ENCODE results near the gene CASS4. TPM values are rescaled to one million over a fixed set of nuclear protein-coding genes. Genes with fewer than 3 reads are reported as not detected.
"Not testable (repeated sequence)": the region's sequence is repeated elsewhere in the genome, so short reads cannot be mapped to it uniquely, and the experiment has no call there.

CASS4 gene
- total RNA-seq, 2 donors from 2014 or later = 7.1 to 18.6 TPM

DNA sequence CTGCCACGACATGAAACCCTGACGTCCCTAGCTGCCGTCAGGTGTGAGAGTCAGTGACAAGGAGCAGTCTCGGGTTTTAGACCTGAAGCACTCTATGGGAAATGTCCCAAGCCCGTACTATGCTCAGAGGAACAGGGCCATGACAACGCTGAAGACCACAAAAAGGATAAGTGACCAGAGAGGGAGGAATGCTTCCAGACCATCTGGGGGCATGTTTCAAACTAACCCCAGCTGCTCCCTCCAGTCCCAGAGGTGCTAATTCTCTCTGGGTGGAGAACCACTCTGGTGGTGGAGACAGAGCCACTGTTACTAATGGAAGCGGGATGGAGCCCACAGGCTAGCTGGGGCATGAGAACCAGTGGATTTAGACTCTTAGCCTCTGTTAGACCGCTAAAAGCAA, 28.7 kb upstream of the CASS4 start:
- H3K4me3 Mint-ChIP-seq = no peak overlapping the region
- ATAC-seq = no peak
- no peaks in the 10 kb centered on the region for H3K27me3 Mint-ChIP-seq
- DNase-seq = no peak
- peaks cover 3% of the 10 kb centered on the region for H3K36me3 Mint-ChIP-seq (ENCODE audit: low read depth)
- peaks cover 4% of the 10 kb centered on the region for H3K4me1 Mint-ChIP-seq
- no peak overlapping the region for H3K27ac Mint-ChIP-seq
- H3K9me3 ChIP-seq (ENCODE audit: control insufficient read depth, low read length, poor library complexity, severe bottlenecking) = no peaks in the 10 kb centered on the region

DNA sequence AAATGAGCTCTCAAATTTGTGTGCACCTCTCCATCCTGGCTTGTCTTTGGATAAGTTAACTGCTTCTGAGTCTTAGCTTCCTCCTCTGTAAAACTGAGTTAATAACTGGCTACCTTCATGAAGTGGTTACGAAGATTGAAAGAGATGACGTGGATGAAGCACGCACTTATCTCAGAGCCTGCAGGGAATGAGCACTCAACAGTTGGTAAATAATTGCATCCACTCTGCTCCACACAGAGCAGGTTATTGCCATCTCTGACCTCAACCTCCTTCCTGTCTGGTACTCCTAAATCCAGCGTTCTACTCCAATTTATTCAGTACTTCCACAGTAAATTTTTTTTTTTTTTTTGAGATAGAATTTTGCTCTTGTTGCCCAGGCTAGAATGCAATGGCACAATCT, 26.9 kb upstream of the CASS4 start:
- no peak overlapping the region for H3K4me3 Mint-ChIP-seq
- no peaks in the 10 kb centered on the region for H3K9me3 ChIP-seq (ENCODE audit: control insufficient read depth, low read length, poor library complexity, severe bottlenecking)
- DNase-seq (no peak), ATAC-seq (no peak)
- H3K4me1 Mint-ChIP-seq = peaks cover 10% of the 10 kb centered on the region
- H3K36me3 Mint-ChIP-seq (ENCODE audit: low read depth) = peaks cover 9% of the 10 kb centered on the region
- H3K27ac Mint-ChIP-seq = no peak overlapping the region
- H3K27me3 Mint-ChIP-seq = no peaks in the 10 kb centered on the region

DNA sequence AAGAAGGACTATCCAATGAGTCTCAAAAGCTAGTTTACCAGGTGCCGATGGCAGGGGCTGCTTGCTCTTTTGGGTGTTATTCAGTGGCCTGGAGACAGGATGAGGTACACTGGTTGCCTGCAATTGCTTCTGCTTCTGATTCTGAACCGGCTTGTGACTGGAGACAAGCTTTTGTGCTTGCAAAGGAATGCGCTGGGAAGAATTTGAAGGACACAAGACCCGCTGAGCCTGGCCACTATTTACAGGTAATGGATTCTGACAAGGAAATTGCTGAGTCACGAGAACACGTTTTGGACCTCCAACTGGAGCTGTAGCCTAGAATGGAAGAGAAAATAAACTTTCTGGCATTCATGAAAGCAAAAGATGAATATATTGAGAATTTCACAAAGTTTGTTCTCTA, 25.8 kb upstream of the CASS4 start:
- Mint-ChIP-seq H3K27me3 (no peaks in the 10 kb centered on the region), H3K4me1 (peaks cover 13% of the 10 kb centered on the region), H3K4me3 (no peak overlapping the region), H3K27ac (peak overlapping the region; percentile 70), H3K36me3 (ENCODE audit: low read depth) (peaks cover 9% of the 10 kb centered on the region)
- DNase-seq (no peak), ATAC-seq (no peak)
- no peaks in the 10 kb centered on the region for H3K9me3 ChIP-seq (ENCODE audit: control insufficient read depth, low read length, poor library complexity, severe bottlenecking)

DNA sequence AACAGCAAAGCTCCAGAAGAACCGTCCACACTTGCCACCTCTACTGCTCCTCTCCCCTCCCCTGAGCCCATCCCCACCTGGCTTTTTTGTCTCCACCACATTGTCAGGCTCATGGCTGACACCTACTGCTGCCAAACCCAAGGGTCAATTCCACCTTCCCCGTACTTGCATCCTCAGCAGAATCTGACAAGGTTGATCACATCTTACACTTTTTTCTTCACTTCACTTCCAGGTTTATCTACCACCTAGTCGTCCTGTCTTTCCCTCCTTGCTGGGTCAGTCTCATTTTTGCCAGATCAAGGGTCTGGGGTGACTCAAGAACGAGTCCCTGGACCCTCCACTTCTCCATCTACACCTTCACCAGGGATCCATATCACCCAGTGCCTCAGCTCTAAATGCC, 23.2 kb upstream of the CASS4 start:
- H3K4me3 Mint-ChIP-seq = no peak overlapping the region
- ATAC-seq (no peak), DNase-seq (no peak)
- no peaks in the 10 kb centered on the region for H3K27me3 Mint-ChIP-seq
- H3K36me3 Mint-ChIP-seq (ENCODE audit: low read depth) = peaks cover 9% of the 10 kb centered on the region
- peaks cover 15% of the 10 kb centered on the region for H3K4me1 Mint-ChIP-seq
- H3K27ac Mint-ChIP-seq = no peak overlapping the region
- no peaks in the 10 kb centered on the region for H3K9me3 ChIP-seq (ENCODE audit: control insufficient read depth, low read length, poor library complexity, severe bottlenecking)

DNA sequence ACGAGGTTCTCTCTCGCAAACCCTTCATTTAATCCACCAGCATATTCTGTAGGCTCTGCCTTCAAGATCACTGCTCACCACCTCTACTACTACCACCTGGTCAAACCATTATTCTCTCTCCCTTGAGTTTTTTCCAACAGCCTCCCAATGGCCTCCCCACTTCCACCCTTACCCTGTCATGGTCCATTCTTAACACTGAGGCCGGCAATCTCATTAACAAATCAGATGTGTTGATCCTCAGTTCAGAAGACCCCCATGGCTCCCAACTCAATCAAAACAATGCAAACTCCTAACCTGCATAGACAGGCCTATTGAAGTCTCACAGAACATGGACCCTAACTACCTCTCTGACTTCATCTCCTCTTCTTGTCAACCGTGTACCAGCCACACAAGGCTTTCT, 22.3 kb upstream of the CASS4 start:
- H3K27me3 Mint-ChIP-seq = no peaks in the 10 kb centered on the region
- DNase-seq (no peak), ATAC-seq (no peak)
- no peaks in the 10 kb centered on the region for H3K9me3 ChIP-seq (ENCODE audit: control insufficient read depth, low read length, poor library complexity, severe bottlenecking)
- no peak overlapping the region for H3K4me3 Mint-ChIP-seq
- H3K36me3 Mint-ChIP-seq (ENCODE audit: low read depth) = peaks cover 8% of the 10 kb centered on the region
- peaks cover 20% of the 10 kb centered on the region for H3K4me1 Mint-ChIP-seq
- H3K27ac Mint-ChIP-seq = no peak overlapping the region

DNA sequence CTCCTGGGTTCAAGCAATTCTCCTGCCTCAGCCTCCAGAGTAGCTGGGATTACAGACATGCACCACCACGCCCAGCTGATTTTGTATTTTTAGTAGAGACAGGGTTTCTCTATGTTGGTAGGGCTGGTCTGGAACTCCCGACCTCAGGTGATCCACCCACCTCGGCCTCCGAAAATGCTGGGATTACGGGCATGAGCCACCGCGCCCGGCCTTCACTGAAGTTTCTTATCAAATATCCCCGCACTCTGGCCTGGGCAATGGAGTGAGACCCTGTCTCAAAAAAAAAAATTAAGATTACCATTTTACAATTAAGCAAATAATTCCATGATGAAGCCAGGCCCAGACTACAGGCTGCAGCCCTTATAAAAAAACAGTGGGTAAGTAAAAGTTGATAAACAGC, 21.7 kb upstream of the CASS4 start:
- not testable (repeated sequence) for H3K27me3 Mint-ChIP-seq; H3K9me3 ChIP-seq (ENCODE audit: control insufficient read depth, low read length, poor library complexity, severe bottlenecking); DNase-seq; H3K36me3 Mint-ChIP-seq (ENCODE audit: low read depth); H3K4me3 Mint-ChIP-seq; ATAC-seq; H3K27ac Mint-ChIP-seq
- peaks cover 22% of the 10 kb centered on the region for H3K4me1 Mint-ChIP-seq

GRCh38 chr20:56391037-56391436, 21.0 kb upstream of the CASS4 start:
- ATAC-seq (no peak), DNase-seq (no peak)
- Mint-ChIP-seq H3K4me3 (no peak overlapping the region), H3K36me3 (ENCODE audit: low read depth) (peaks cover 6% of the 10 kb centered on the region), H3K27ac (no peak overlapping the region), H3K4me1 (peaks cover 22% of the 10 kb centered on the region), H3K27me3 (no peaks in the 10 kb centered on the region)
- no peaks in the 10 kb centered on the region for H3K9me3 ChIP-seq (ENCODE audit: control insufficient read depth, low read length, poor library complexity, severe bottlenecking)

GRCh38 chr20:56391596-56392131, 20.4 kb upstream of the CASS4 start:
- H3K4me1 Mint-ChIP-seq = peaks cover 22% of the 10 kb centered on the region
- no peak for DNase-seq

GRCh38 chr20:56392132-56392880, 19.8 kb upstream of the CASS4 start, which contains the start of the genes AURKA and CSTF1:
AURKA (minus strand) TSS chr20:56392215; CDS start chr20:56388197, 4,018 bp downstream.
CSTF1 (plus strand) TSS chr20:56392645; CDS start chr20:56395553, 2,908 bp downstream.
- H3K27ac Mint-ChIP-seq = no peak within 1 kb of the TSS
- H3K9me3 ChIP-seq (ENCODE audit: control insufficient read depth, low read length, poor library complexity, severe bottlenecking) = no peaks in the 10 kb centered on the region
- H3K4me1 Mint-ChIP-seq = peaks cover 24% of the 10 kb centered on the region
- DNase-seq (peak; percentile 98 to 99 (median 99)), ATAC-seq (peak; percentile 87)
- H3K27me3 Mint-ChIP-seq = no peaks in the 10 kb centered on the region
- H3K36me3 Mint-ChIP-seq (ENCODE audit: low read depth) = peaks cover 9% of the 10 kb centered on the region
- no peak within 1 kb of the TSS for H3K4me3 Mint-ChIP-seq

More at GRCh38 chr20:56391596-56392131, 20.4 kb upstream of the CASS4 start:
- Mint-ChIP-seq H3K4me3 (no peak overlapping the region), H3K27me3 (no peaks in the 10 kb centered on the region), H3K36me3 (ENCODE audit: low read depth) (peaks cover 6% of the 10 kb centered on the region), H3K27ac (no peak overlapping the region)
- H3K9me3 ChIP-seq (ENCODE audit: control insufficient read depth, low read length, poor library complexity, severe bottlenecking) = no peaks in the 10 kb centered on the region
- peak; percentile 19 for ATAC-seq

- H3K4me3 Mint-ChIP-seq = no peak overlapping the region
- peaks cover 24% of the 10 kb centered on the region for H3K4me1 Mint-ChIP-seq
- H3K27me3 Mint-ChIP-seq = no peaks in the 10 kb centered on the region
- DNase-seq = no peak
- peaks cover 9% of the 10 kb centered on the region for H3K36me3 Mint-ChIP-seq (ENCODE audit: low read depth)
- no peak overlapping the region for H3K27ac Mint-ChIP-seq
- H3K9me3 ChIP-seq (ENCODE audit: control insufficient read depth, low read length, poor library complexity, severe bottlenecking) = no peaks in the 10 kb centered on the region
- peak; percentile 18 for ATAC-seq
These were observed 19.1 kb upstream of the CASS4 start for GRCh38 chr20:56392881-56393482.

DNA sequence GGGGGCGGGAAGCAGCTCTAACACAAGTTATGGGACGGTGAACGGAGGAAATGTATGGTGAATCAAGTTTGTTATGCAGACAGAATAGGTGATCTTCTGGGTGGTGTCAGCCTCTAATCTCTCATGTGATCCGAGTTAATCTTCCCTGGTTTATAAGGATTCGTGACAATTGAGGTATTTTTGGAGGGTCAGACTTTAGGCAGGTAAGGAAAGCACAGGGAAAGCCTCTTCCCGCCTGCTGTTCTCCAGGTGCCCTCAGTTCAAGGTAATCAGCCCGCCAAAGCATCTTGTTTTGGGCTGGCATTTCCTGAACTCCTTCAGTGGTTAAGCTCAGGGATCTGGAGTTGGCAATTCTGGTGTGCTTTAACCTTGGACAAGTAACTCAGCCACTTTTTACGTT, 18.4 kb upstream of the CASS4 start:
- DNase-seq (no peak), ATAC-seq (no peak)
- H3K27me3 Mint-ChIP-seq = no peaks in the 10 kb centered on the region
- H3K36me3 Mint-ChIP-seq (ENCODE audit: low read depth) = peaks cover 9% of the 10 kb centered on the region
- H3K27ac Mint-ChIP-seq = no peak overlapping the region
- H3K4me1 Mint-ChIP-seq = peaks cover 24% of the 10 kb centered on the region
- no peak overlapping the region for H3K4me3 Mint-ChIP-seq
- no peaks in the 10 kb centered on the region for H3K9me3 ChIP-seq (ENCODE audit: control insufficient read depth, low read length, poor library complexity, severe bottlenecking)

- H3K4me3 Mint-ChIP-seq = no peak overlapping the region
- H3K4me1 Mint-ChIP-seq = peaks cover 20% of the 10 kb centered on the region
- peaks cover 5% of the 10 kb centered on the region for H3K36me3 Mint-ChIP-seq (ENCODE audit: low read depth)
- no peak overlapping the region for H3K27ac Mint-ChIP-seq
- no peaks in the 10 kb centered on the region for H3K9me3 ChIP-seq (ENCODE audit: control insufficient read depth, low read length, poor library complexity, severe bottlenecking)
- DNase-seq (no peak), ATAC-seq (no peak)
- no peaks in the 10 kb centered on the region for H3K27me3 Mint-ChIP-seq
These were observed 16.9 kb upstream of the CASS4 start for GRCh38 chr20:56395166-56395565.

- DNase-seq = peak; percentile 22 to 56 (median 28)
- Mint-ChIP-seq H3K36me3 (ENCODE audit: low read depth) (peaks cover 5% of the 10 kb centered on the region), H3K27me3 (no peaks in the 10 kb centered on the region), H3K27ac (peak overlapping the region; percentile 69), H3K4me1 (peaks cover 9% of the 10 kb centered on the region), H3K4me3 (peak overlapping the region; percentile 19)
- ATAC-seq = peak; percentile 77
- no peaks in the 10 kb centered on the region for H3K9me3 ChIP-seq (ENCODE audit: control insufficient read depth, low read length, poor library complexity, severe bottlenecking)
These were observed 11.9 kb upstream of the CASS4 start for GRCh38 chr20:56400001-56400640.

Data from T-helper 17 cell (primary cell).